Activated naive CD4-positive, alpha-beta T cell treated with anti-CD3 and anti-CD28 coated beads, Interleukin-2, amount 50 U/mL, for 16 hours (primary cell): ENCODE data around the gene WNT11.
A peak's percentile ranks its signal among the peaks of the same experiment; 100 is the strongest.

ENCODE experiments used
- DNase-seq: peaks from one replicate; pipeline ENCODE4 v3.0.0-alpha.2; 2020

The WNT11 gene

DNA sequence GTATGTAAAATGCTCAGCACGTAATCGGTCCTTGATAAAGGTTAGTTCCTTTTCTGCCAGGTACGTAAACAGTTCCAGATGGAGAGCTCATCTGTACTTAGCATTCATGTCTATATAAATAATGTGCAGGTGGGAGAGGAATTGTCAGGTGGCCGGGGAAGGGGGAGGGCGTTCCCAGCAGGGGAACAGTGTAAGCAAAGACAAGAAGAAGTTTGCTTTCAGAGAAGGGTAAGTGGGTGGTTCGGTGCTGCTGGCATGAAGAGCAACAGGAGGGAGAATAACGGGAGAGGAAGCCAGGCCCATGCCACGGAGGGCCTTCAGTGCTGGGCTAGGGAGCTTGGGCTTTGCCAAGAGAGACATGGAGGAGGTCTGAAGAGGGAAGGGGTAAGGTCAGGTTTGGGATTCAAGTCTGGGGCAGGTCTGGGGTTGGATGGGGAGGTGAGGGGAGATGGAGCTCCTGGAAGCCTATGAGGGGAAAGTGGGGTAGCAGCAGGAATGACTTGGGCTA, 11.4 kb upstream of the WNT11 start:
- DNase-seq: no peak

DNA sequence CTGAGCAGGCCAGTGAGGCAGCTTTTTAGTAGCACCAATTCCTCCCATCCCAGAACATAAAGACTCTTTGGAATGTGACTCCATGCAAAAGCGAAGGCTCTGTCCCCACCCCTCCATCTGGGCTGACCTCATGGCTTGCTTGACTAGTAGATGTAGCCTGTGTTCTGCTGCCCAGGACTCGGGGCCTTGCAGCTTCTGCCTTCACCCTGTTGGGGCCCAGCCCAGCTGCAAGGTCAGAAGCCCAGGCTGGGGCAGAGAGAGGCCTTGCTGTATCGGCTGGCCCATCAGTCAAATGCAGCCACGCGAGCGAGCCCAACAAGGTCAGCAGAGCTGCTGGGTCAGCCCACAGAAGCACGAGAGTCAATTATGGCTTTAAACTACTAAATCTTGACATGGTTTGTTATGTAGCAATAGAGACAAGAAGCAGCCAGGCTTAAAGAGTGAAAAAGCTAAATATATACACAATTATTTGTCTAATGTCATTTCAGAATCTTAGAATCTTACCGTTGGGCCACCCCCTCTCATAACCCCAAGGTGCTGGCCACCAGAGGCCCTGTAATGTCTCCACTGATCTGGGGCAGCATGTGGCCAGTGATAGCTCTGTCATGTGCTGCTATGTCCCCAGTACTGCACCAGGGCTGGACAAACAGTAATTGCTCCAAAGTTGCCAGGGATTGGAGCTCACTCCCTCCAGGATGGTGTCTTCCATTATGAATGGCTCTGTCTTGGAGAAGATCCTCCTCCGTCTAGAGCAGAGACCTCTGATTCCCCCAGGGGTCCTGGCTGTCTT, 10.4 kb upstream of the WNT11 start:
- no peak for DNase-seq

DNA sequence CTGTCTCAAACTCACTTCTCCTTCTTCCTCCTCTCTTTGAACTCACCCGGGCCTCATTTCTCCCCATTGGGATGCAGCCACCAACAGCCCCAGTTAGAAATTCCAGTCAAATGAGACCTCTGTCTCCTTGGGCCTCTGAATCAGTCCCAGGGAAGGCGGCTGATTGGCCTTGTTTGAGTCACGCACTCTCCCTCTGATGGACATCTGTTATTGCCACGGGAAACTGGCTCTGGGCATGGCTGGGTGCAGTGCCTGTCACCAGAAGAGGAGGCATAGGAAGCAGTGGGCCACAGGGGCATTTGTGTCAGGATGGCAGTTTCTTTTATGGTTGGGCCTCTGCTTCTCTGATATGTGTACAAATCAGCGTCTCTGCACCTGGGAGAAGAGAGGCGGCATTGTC, 9.6 kb upstream of the WNT11 start:
- no peak for DNase-seq

- DNase-seq: no peak
Measured at GRCh38 chr11:76214968-76215548, 8.8 kb upstream of the WNT11 start.

DNA sequence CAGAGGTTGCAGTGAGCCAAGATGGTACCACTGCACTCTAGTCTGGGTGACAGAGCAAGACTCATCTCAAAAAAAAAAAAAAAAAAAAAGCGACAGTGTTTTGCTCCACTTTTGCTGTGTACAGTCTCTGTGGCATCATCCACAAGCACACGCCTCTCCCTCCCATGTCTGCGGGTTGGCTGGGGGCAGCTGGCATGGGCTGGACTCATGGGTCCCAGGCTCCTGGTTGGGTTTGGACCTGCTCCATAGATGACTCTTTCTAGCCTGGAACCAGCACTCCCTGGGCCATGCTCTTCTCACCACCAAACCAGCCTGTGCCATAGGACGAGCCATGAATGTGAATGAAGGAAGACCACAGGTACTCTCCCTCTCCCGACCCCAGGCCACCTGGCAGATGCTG, 7.9 kb upstream of the WNT11 start:
- DNase-seq: no peak

DNA sequence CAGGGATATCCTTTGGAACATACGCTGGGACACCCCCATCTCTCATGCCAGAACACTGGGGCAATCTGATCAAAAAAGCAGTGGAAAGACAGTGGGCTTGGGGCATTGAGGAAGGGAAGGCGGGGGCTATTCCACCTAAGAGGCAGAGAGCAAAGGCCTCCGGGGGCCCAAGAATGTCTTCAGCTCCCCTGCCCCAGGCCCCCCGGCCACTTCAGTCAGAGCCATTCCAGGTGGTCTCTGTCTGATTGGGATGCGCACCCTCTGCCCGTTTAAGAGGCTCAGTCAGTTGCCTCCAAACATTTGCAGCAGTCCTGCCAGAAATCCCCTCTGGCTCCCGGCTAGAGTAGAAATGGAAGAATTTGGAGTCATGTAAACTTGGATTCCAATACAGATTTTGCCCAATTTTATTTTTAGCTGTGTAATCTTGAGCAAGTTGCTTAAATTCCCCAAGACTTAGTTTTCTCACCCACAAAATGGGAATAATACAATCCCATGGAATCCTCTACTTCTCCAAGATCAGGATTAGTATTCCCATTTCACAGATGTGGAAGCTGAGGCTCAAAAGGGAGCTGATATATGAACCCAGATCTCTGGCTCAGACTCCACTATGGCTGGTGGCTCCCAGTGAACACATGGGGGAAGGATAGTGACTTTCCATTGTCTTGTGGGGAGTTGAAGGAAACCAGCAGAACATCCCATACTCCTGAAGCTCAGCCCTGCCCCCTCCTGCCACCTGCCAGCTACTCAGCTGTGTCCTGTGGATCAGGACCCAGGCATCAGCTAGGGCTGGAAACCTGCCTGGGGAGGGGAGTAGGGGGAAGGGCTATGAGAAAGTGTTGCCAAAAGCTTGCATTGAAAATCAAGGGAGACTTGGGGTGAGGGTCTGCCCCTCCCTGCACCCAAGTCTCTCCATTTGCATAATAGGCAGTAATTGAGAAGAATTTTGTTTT, 6.1 kb upstream of the WNT11 start:
- no peak for DNase-seq

- DNase-seq: no peak
Measured at GRCh38 chr11:76210931-76211851, 4.9 kb upstream of the WNT11 start.

DNA sequence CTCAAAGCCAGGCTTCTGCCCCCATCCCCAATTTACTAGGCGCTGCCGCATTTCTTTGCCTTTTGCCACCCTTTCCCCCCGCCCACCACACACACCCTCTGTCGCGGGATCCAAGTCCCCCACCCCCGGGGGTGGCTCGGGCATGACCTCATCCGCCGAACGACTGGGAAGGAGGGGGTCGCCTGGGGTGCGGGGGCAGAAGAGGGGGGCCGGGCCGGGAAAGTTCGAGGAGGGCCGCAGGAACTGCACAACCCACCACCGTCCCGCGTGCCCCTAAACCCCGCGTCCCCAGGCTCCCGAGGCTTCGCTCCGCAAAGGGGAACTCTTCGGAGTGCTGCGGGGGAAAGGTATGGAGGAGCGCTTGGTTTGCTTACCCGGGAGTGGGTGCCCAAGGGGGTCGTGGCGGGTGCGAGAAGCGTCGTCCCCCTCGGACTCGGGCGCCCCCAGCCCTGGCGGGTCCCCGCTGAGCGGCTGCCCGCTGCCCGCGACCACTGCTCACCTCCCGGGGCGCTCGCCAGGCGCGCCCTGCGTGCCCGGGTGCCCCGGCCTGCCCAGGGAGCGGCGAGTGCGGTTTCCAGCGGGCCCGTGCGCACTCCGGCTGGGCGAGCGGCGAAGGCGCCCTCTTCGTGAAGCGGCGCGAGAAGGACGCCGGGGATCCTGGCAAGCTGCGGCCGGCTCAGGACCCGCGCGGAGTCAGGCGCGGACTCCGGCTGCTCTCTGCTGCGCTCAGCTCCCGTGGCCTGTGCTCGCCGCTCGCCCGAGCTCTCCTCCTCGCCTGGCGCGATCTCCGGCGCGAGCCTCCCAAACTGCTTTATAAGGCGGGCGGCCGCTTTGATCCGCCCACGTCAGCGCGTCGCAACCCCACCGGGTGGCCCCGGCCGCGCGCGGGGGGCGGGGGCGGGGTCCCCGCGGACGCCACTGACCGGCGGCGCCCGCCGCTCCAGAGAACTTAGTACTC, 4.0 kb upstream of the WNT11 start:
- DNase-seq: peak; percentile 28

- peak; percentile 28 for DNase-seq
Measured at GRCh38 chr11:76209375-76209972, 3.2 kb upstream of the WNT11 start.

DNA sequence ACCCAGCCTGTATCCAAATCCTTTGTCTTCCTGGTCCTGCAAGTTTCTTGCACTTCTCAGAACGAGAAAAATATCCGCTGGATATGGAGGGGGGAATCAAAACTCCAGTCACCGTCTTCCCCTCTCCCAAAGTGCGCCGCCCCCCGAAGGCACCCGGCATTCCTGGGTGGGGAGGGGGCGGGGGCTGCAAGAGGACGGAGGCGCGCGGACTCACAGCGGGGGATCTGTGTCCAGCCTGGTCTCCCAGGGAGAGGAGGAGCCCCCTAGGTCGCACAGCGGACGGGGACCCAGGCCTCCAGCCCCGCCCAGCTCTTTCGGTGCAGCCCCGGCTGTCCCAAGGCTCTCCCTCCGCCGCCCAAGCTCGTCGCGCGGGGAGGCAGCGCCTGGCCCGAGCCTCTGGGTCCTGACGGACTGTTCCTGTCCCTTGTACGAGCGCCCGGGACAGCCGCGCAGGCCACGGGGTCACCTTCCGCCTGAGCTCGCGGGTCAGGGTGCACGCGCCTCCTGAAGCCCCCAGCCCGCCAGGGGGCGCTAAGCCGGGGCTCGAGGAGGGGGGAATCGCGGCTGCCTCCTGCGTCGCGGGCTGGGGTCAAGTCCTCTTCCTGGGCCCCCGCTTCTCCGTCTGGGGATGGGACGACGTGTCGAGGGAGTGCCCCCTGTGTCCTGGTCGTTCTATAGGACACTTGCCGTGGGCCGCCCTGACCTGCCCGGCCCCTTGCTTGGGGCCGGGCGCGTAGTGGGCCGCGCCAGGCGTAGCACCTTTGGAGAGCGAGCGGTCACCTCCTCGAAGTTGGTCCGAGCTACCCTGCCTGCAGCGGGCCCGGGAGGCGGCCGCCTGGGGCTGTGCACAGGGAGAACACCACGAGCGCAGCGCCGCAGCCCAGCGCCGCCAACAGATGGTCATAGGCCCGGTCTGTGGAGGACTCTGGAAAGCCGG, 2.4 kb upstream of the WNT11 start:
- peak; percentile 80 for DNase-seq

DNA sequence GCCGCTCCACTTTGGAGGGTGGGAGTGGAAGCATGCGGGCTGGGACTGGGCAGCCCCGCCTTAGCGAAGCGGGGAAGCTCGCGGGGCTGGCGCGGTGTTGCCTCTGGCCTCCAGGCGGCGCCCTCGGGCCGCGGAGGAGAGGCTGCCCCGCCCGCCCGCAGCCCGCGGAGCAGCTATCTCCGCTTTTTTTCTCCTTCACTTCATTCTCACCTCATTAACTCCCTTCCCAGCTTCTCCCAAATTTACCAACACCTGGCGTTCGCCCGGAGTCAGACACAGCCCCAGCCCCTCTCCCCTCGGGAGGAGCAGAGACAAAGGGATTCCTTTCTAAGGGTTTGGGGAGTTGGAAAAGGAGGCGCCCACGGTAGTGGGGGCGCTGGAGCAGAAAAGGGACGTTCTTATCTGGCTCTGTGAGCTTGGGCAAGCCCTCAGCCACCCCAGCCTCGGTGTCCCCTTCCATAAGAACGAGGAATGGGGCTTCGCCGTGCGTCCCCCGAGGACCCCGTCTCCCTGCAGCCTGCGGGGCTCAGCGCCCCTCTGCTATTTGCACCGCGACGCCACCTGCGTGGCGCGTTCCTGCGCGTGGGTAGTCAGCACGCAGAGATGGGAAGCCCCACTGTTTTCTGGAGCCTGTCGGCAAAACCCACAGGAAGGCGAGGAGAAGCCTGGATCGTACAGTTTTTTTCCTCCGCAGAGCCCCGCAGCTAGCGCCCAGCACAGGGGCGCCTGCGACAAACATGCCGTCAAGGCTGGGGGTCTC, 1.5 kb upstream of the WNT11 start:
- DNase-seq: peak; percentile 83

- no peak for DNase-seq
Measured at GRCh38 chr11:76206077-76206326, 300 bp downstream of the WNT11 start.

- DNase-seq: no peak
Measured at GRCh38 chr11:76205252-76206076, 838 bp downstream of the WNT11 start.

DNA sequence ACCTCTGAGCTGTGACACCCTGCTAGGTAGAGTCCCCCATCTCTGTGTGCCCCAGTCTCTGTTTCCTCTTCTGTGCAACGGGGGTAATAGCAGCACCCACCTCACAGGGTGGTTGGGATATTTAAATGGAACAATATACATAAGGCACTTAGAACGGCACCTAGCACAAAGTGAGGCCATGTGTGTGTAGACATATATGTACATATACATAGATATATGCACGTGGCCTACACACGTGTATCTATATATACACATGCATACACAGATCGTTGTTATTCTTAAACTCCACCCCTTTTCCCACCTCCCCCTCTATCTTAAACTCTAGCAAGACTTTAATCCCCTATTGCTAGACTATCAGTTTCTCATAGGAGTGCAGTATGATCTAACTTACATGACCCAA, 2.4 kb downstream of the WNT11 start:
- no peak for DNase-seq

- DNase-seq: no peak
Measured at GRCh38 chr11:76203131-76203925, 3.0 kb downstream of the WNT11 start.

GRCh38 chr11:76201672-76202412, 4.5 kb downstream of the WNT11 start:
- DNase-seq: no peak
